NCI-H2171 (cell line): ENCODE results near the gene HSPA1A.

ENCODE experiments used
- DNase-seq: peaks from one replicate; lab custom pipeline; 2025; lab: John Stamatoyannopoulos, UW

The HSPA1A gene

GRCh38 chr6:31865205-31866118 lies 50.1 kb downstream of the HSPA1A start:
- DNase-seq = no peak
